Lower leg skin (tissue), 3 donors: Measurements from ENCODE around the gene HSPA12B.

Experiments
- CTCF ChIP-seq, 3 donors: fragments of 450-650 bp; IDR thresholded peaks; one replicate each; pipeline ENCODE4 v1.5.1; 2016; ENCODE audit warnings: antibody characterized with exemption in 3 of 3, mild to moderate bottlenecking in 3 of 3, moderate library complexity in 2 of 3
- POLR2A ChIP-seq, 2 donors: fragments of 450-650 bp; IDR thresholded peaks; one replicate each; pipeline ENCODE4 v1.6.1; 2016 to 2017; ENCODE audit warnings: antibody characterized with exemption in 2 of 2, mild to moderate bottlenecking in 1 of 2, moderate library complexity in 1 of 2

DNA sequence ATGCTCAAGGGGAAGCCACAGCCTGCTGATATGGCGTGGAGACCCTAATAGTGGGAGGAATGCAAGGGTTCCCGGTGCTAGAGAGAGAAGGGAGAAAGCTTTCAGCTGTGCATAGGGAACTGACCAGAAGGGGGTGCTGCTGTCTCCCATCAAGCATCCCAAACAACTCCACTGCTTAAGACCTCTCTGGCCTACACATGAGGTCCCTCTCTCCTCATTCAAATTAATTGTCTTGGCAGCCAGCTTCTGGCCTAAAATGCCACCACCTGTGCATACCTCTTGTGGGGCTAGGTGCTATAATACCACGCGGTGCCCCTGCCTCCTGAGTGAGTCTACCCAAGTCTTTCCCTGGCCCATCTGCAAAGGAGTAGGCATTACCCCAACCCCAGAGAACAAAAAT lies 20.6 kb downstream of the HSPA12B start:
- TF ChIP-seq CTCF (IDR thresholded peaks at IDR 0.05) (no peak), POLR2A (IDR thresholded peaks at IDR 0.05) (no peak)
